ENCODE measurements around the gene TMEM135. TPM values are rescaled to one million over a fixed set of nuclear protein-coding genes. Genes with fewer than 3 reads are reported as not detected.

Gene TMEM135
- total and polyA plus RNA-seq, 12 donors: 3.4 to 28.6 (median 16.9) TPM

DNA sequence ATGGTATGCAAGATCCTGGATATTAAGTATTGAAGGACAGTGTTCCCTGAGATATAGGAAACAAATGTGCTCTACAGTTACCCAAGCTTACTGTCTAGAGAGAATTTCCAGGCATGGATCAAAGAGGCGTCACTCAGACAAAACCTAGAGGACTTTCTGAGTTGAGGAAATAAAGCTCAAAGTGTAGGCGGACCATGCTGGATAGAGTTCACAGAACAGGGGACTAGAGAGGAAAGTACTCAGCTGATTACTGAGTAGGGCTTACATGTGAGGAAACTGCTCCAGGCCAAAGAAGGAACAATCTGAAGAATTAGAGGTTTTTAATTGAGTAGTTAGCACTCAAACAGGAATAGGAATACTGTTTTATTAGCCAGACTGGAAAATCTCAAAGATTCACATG, 193.3 kb downstream of the TMEM135 start:
- ATAC-seq: no peak
- DNase-seq: no peak

DNA sequence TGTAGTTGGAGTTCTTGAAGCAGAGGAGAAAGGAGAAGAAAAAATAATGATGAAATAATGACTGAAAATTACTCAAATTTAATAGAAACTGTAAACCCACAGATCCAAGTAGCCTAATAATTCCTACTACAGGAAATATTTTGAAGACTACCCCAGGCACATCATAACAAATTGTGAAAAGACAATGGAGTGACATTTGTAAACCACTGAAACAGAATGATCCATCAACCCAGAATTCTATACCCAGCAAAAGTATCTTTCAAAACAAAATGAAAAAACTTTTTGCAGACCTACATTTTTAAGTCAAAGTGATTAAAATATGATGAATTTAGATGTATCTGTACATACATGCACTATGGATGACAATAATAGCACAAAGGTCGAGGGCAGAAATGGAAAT, 194.6 kb downstream of the TMEM135 start:
- ATAC-seq: no peak
- no peak overlapping the region for H3K27ac ChIP-seq
- no peaks in the 10 kb centered on the region for H3K27me3 ChIP-seq
- no peak for DNase-seq
- no peaks in the 10 kb centered on the region for H3K4me1 ChIP-seq
- H3K9me3 ChIP-seq: peaks cover 0 to 24% (median 16%) of the 10 kb centered on the region in 11 donors
- H3K4me3 ChIP-seq: no peak overlapping the region
- H3K36me3 ChIP-seq: no peaks in the 10 kb centered on the region
- 98 to 99% methylated on average over 1 of the region's 1 CpG for WGBS, 2 donors
- intact Hi-C loops (cut with DNase I): no loop called here
- TF ChIP-seq, protein P1, sequence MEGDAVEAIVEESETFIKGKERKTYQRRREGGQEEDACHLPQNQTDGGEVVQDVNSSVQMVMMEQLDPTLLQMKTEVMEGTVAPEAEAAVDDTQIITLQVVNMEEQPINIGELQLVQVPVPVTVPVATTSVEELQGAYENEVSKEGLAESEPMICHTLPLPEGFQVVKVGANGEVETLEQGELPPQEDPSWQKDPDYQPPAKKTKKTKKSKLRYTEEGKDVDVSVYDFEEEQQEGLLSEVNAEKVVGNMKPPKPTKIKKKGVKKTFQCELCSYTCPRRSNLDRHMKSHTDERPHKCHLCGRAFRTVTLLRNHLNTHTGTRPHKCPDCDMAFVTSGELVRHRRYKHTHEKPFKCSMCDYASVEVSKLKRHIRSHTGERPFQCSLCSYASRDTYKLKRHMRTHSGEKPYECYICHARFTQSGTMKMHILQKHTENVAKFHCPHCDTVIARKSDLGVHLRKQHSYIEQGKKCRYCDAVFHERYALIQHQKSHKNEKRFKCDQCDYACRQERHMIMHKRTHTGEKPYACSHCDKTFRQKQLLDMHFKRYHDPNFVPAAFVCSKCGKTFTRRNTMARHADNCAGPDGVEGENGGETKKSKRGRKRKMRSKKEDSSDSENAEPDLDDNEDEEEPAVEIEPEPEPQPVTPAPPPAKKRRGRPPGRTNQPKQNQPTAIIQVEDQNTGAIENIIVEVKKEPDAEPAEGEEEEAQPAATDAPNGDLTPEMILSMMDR (IDR thresholded peaks at IDR 0.05): no peak

More for the DNA sequence above, 193.3 kb downstream of the TMEM135 start:
- no peaks in the 10 kb centered on the region for H3K36me3 ChIP-seq
- no peaks in the 10 kb centered on the region for H3K27me3 ChIP-seq
- TF ChIP-seq, protein P1 (IDR thresholded peaks at IDR 0.05): no peak
- intact Hi-C loops (cut with DNase I): no loop called here
- no peak overlapping the region for H3K27ac ChIP-seq
- H3K4me3 ChIP-seq: no peak overlapping the region
- no peaks in the 10 kb centered on the region for H3K4me1 ChIP-seq
- peaks cover 0 to 24% (median 16%) of the 10 kb centered on the region in 11 donors for H3K9me3 ChIP-seq
- WGBS, 2 donors: 96 to 98% methylated on average over 2 of the region's 2 CpGs

DNA sequence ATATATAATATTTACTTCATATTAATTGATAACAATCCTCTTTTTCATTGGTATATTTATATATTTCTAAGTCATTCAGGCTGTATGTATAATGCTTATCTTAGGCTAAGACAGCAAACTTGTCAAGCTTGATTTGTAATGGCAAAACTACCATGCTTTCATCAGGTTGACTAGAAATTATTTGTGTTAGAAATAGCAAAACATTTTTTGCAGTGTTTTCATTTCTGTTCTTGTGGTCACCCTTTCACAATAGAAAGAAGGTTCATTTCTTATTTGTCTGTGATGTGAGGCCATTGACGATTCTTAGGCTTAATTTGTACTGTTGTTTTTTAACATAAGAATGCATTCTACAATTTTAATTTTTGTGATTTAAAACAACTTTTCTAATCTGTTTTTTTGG, 197.6 kb downstream of the TMEM135 start:
- Histone ChIP-seq H3K4me3 (no peak overlapping the region), H3K27me3 (no peaks in the 10 kb centered on the region), H3K9me3 (peaks cover 0 to 24% (median 16%) of the 10 kb centered on the region in 11 donors), H3K4me1 (peaks cover 0 to 23% (median 10%) of the 10 kb centered on the region in 9 donors), H3K27ac (no peak overlapping the region), H3K36me3 (peaks cover 0 to 4% (median 0%) of the 10 kb centered on the region in 9 donors)
- DNase-seq: no peak
- ATAC-seq: no peak
- intact Hi-C loops (cut with DNase I): no loop called here
- TF ChIP-seq, protein P1 (IDR thresholded peaks at IDR 0.05): no peak
- 89 to 93% methylated on average over 1 of the region's 1 CpG for WGBS, 2 donors

DNA sequence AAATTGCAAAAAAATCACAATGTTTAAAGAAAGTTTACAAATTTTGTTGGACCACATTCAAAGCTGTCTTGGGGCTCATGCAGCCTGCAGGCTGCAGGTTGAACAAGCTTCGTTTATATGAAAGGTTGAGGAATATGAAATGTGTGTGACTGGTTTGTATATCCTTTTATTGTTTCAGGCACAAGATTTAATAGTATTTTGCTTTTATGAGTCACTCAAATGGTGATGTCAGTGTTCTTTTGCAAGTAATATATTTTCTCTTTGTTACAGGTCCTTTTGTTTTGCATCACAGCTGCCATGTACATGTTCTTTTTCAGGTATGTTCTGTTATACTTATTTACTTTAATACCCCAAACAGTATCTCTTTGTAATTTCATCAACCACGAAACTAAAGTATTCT, 198.6 kb downstream of the TMEM135 start:
- WGBS, 2 donors: 91 to 95% methylated on average over 2 of the region's 2 CpGs
- no peak overlapping the region for H3K27ac ChIP-seq
- no peak for ATAC-seq

More for the DNA sequence above, 198.6 kb downstream of the TMEM135 start:
- DNase-seq: no peak
- Histone ChIP-seq H3K4me1 (peaks cover 0 to 23% (median 12%) of the 10 kb centered on the region in 9 donors), H3K36me3 (peaks cover 0 to 4% (median 0%) of the 10 kb centered on the region in 9 donors), H3K27me3 (no peaks in the 10 kb centered on the region), H3K9me3 (peaks cover 0 to 19% (median 16%) of the 10 kb centered on the region in 11 donors), H3K4me3 (no peak overlapping the region)
- intact Hi-C loops (cut with DNase I): no loop called here
- TF ChIP-seq, protein P1 (IDR thresholded peaks at IDR 0.05): no peak
